Prostate gland (tissue), 2 donors: ENCODE results near the gene CSTF3.

ENCODE experiments used
- POLR2A ChIP-seq: fragments of 450-650 bp; IDR thresholded peaks from one replicate; pipeline ENCODE4 v1.6.1; 2016; ENCODE audit warnings: antibody characterized with exemption, mild to moderate bottlenecking
- POLR2AphosphoS5 ChIP-seq: sonication (generic); formaldehyde crosslinking; IDR thresholded peaks from one replicate; pipeline ENCODE4 v1.6.1; 2017; ENCODE audit warnings: antibody characterized with exemption
- TF ChIP-seq, protein P1 (sequence below), 4 experiments: fragments of 200-600 bp in 2 of 4; fragments of 450-650 bp in 2 of 4; sonication (generic) in 2 of 4; IDR thresholded peaks; 1 replicate in 3 of 4; 2 replicates in 1 of 4; pipeline ENCODE4 v1.5.1; 2016 to 2019; ENCODE audit warnings: antibody characterized with exemption in 4 of 4, mild to moderate bottlenecking in 2 of 4, moderate library complexity in 2 of 4

DNA sequence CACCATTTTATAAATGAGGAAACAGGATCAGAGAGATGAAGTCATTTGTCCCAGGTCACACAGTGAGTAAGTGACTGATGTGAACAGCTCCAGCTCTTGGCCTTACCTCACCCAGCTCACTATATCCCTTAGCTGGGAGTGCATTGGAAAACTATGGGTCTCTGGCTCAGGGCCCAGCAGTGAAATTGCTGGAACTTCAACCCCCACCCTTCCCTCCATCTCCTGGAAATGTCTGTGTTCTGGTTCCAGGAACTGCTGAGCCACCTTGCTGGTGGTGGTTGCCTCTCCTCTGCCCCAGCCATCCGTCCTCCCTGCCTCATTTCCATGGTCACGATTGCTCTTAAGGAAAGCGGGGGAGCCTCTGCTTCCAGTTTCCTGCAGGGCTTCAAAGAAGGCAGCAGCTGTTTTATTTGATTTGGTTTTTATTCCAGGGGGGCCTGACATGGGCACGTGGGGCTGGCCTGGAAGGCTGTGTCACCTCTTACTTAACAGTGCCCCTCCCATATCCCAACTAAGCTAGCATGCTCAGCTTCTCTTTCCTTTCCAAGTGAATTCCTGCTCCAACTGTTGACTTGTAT is 46.2 kb upstream of the CSTF3 start:
- TF ChIP-seq, protein P1, sequence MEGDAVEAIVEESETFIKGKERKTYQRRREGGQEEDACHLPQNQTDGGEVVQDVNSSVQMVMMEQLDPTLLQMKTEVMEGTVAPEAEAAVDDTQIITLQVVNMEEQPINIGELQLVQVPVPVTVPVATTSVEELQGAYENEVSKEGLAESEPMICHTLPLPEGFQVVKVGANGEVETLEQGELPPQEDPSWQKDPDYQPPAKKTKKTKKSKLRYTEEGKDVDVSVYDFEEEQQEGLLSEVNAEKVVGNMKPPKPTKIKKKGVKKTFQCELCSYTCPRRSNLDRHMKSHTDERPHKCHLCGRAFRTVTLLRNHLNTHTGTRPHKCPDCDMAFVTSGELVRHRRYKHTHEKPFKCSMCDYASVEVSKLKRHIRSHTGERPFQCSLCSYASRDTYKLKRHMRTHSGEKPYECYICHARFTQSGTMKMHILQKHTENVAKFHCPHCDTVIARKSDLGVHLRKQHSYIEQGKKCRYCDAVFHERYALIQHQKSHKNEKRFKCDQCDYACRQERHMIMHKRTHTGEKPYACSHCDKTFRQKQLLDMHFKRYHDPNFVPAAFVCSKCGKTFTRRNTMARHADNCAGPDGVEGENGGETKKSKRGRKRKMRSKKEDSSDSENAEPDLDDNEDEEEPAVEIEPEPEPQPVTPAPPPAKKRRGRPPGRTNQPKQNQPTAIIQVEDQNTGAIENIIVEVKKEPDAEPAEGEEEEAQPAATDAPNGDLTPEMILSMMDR (IDR thresholded peaks at IDR 0.05), result no peak
- TF ChIP-seq POLR2AphosphoS5 (no peak), POLR2A (no peak)
